ENCODE results near the gene PCCA.
A peak's percentile ranks its signal among the peaks of the same experiment; 100 is the strongest.
"Not testable (repeated sequence)": the region's sequence is repeated elsewhere in the genome, so short reads cannot be mapped to it uniquely, and the experiment has no call there.

Gene PCCA

DNA sequence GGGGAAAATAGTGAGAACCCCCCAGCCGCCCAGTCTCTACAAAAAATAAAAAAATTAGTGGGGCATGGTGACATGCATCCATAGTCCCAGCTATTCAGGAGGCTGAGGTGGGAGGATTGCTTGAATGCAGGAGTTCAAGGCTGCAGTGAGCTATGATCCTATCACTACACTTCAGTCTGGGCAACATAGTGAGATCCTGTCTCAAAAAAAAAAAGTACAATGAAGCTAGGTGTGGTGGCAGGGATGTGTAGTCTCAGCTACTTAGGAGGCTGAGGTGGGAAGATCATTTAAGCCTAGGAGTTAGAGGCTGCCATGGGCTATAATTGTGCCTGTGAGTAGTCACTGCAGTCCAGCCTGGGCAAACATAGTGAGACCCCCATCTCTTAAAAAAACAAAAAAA, 8.9 kb downstream of the PCCA start:
- DNase-seq = no peak

- no peak for DNase-seq
Measured at GRCh38 chr13:100098445-100099116, 9.7 kb downstream of the PCCA start.

DNA sequence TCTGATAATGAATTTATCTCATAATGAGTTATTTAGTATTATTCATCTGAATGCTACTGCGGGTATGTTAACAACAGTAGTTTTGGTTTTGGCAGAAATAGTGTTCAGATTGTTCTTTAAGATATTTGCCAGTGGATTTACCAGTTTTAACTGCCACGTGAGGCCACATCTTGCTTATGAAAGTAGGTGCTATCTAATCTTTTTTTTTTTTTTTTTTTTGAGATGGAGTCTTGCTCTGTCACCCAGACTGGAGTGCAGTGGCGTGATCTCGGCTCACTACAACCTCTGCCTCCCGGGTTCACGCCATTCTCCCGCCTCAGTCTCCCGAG, 10.2 kb downstream of the PCCA start:
- DNase-seq = not testable (repeated sequence)

- DNase-seq = peak; percentile 64
Measured at GRCh38 chr13:100100115-100100879, 11.4 kb downstream of the PCCA start.

GRCh38 chr13:100102042-100102441, 13.1 kb downstream of the PCCA start:
- no peak for DNase-seq

DNA sequence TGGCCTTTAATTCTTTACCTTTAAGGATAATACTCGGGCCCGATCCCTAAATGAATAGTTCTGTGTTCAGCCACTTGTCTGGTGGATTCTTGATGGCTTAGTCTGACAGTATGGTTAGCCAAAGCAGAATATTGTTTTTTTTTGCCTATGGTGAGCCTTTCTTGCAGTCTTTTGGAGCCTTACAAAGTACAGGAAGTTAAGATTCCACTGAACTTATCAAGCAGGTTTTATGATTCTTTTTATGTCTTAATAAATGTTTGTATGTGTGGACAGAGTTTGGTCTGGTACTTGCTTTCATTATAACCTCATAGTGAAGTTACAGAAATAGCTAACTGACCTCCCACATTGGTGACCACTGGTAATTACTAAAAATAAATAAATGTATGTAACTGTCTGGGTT, 17.1 kb downstream of the PCCA start:
- peak; percentile 21 for DNase-seq

DNA sequence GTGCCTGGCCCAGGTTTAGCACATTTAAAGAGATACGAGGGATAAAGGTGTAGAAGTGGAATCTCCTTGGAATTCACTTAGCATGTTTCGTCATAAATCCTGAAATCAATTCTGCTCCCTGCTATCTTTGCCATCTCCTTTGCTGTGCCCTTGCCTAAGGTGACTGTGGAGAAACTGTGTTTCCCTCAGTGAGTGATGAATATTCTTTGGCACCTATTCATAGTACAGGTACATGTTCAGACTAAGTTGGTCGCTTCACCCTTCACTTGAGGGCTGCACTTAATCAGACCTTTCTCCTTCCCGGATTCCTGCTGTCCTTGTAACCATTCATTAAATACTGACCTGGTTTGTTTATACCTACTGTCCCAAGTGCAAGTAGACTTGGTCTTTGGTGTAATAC, 17.8 kb downstream of the PCCA start:
- DNase-seq = no peak

DNA sequence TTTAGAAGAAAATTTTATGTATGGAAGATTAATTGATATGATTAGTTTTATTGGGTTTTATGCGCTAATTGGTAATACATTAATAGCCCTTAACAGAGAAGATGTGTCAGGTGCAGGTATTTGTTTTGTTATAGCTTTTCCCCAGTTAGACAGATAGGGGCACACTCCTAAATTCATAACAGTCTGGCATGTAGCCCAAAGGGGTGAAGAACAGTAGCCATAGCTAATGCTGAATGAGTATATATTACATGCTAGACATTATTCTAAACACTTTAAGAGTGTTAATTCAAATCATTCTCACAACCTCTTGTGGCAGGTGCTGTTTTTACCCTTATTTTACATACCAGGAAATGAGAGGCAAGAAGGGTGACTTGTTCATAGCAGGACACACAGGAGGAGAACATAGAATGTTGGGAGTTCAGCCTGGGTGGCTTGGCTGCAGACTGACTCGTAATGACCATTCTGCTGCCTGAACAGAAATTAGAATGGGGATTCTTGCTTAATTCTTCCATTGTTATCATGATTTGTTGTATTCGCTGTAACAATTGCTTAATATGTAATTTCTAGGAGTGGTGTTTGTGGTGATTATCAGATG, 20.1 kb downstream of the PCCA start:
- no peak for DNase-seq

- no peak for DNase-seq
Measured at GRCh38 chr13:100110269-100110668, 21.4 kb downstream of the PCCA start.

- no peak for DNase-seq
Measured at GRCh38 chr13:100112186-100112838, 23.4 kb downstream of the PCCA start.

DNA sequence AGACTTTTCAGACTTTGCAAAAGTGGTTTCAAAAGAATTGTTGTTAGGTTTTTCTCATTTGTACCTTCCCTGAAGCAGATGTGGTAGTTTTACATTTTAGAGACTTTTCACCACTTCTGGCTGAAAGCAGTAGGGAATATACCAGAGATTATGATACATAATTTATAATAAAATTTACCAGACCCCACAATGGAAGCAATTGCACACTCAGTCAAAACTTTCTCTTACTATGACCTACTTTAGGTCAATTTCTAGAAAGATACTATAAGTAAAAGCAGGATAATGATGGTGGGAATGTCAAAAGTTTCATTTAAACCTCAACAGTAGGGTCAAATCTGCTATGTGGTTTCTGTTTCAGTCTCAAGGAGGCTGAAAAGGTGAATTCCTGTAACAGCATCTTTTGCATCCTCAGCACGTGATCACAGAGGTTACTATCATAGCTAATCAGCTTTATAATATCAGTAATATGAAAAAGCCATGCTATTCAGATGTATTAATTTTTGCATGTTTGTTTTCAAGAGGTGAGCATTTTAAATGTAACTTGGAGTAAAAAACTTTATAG, 26.9 kb downstream of the PCCA start:
- DNase-seq = no peak

GRCh38 chr13:100124265-100124664, 35.4 kb downstream of the PCCA start:
- no peak for DNase-seq

GRCh38 chr13:100125946-100126345, 37.1 kb downstream of the PCCA start:
- no peak for DNase-seq

GRCh38 chr13:100128373-100128772, 39.5 kb downstream of the PCCA start:
- peak; percentile 23 for DNase-seq

GRCh38 chr13:100128838-100129237, 39.9 kb downstream of the PCCA start:
- DNase-seq = no peak

DNA sequence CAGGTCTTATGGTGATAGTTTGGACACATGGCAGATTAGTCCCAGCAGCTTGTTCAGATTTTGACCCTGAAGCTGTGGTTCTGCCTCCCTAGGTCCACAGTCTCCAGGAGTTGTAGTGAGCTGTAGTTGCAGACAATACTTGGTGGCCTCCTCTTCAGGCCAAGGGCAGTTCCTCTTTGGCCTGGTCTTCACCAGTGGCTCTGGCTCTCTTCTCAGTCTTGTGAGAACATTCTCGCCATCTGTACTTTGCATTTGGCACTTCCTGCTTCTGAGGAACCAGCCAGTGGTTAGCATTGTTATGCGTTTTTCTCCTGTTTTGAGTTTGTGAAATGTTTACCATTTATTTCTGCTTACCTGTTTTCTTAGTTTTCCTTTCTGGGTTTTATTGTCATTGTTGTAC, 40.7 kb downstream of the PCCA start:
- no peak for DNase-seq

- DNase-seq = no peak
Measured at GRCh38 chr13:100130092-100130491, 41.2 kb downstream of the PCCA start.

DNA sequence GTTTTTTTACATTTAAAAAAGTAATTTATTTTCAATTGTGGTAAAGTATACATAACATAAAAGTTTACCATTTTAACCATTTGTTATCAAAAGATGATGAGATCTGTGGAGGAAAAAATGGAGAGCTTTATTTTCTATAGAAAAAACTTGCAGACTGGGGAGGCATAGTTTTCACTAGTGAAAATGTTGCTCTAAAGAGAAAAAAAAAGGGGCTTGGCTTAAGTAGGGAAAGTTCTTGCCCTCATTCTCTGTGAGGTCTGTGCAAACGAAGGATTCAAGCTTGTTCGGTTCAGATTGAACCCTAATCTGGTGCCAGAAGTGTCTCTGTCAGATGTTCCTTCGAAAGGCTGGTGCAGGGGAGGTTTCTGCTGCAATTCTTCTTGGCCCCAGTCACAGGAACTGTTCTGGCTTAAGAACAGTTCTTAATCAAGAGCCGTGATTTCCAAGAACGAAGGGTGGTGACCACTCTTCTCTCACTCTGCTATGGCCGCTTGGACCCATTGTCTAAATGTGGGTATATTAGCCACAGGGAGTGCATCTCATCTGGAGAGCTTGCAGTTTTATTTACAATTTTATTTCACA, 42.1 kb downstream of the PCCA start:
- no peak for DNase-seq

DNA sequence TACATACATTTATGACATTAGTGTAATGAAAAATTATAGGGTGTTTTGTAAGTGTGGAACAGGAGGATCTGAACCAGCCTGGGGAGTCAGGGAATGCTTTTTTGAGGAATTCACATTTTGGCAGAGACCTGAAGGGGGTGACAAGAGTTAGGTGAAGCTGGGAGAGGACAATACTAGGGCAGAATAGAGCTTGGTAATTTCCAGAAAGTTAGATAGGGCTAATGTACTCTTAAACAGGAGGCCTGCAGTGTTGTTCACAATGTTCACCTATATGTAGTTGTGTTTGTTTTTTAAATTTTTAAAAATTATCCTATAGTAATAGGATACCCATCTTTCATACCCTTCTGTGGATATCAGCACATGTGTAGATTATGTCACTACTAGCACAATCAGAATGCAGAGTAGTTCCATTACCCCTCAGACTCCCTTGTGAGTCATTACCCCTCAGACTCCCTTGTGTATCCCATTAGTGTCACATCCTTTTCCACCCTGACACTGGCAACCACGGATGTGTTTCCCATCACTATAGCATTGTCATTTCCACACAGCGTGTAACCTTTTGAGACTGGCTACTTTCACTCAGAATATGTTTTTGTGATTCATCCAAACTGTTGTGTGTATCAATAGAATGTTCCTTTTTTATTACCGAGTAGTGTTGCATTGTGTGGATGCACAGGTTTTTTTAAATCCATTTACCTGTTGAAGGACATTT, 43.1 kb downstream of the PCCA start:
- DNase-seq = peak; percentile 85

- DNase-seq = peak; percentile 14
Measured at GRCh38 chr13:100138859-100139491, 50.1 kb downstream of the PCCA start.

DNA sequence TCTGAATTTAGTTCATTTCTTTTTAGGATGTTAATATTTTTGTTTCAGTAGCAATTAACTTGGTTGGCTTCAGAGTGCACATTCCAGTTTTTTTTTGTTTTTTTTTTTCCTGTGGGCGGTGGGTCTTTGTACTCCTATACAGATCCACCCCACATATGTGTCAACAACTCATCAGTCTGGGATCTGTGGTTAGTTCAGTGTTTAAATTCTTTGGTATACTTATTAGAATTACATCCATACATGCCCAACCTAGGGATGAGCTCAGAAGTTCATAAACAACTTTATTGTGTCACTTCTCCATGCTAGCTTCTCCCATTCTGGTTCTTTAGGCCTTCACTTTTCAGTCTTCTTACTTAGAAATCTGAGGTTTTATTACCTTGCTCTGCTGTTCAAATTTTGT, 50.9 kb downstream of the PCCA start:
- peak; percentile 8 for DNase-seq

GRCh38 chr13:100140441-100140840, 51.5 kb downstream of the PCCA start:
- DNase-seq = no peak

Measured in EL (cell line).